BLaER1 (cell line): ENCODE data around the gene SLC25A21.
"Not testable (repeated sequence)": the region's sequence is repeated elsewhere in the genome, so short reads cannot be mapped to it uniquely, and the experiment has no call there.

Source experiments
- H3K27ac ChIP-seq: shearing (Covaris generic); formaldehyde crosslinking; 2 replicates; pipeline ENCODE4 v1.8.1; 2022
- H3K27me3 ChIP-seq: shearing (Covaris generic); formaldehyde crosslinking; 2 replicates; pipeline ENCODE4 v1.8.1; 2022
- H3K36me3 ChIP-seq: shearing (Covaris generic); formaldehyde crosslinking; 2 replicates; pipeline ENCODE4 v1.8.1; 2022
- H3K4me1 ChIP-seq: shearing (Covaris generic); formaldehyde crosslinking; 2 replicates; pipeline ENCODE4 v1.8.1; 2022
- H3K4me2 ChIP-seq: shearing (Covaris generic); formaldehyde crosslinking; 2 replicates; pipeline ENCODE4 v1.8.1; 2022
- H3K4me3 ChIP-seq: shearing (Covaris generic); formaldehyde crosslinking; 2 replicates; pipeline ENCODE4 v1.8.1; 2022
- H3K9ac ChIP-seq: shearing (Covaris generic); formaldehyde crosslinking; 2 replicates; pipeline ENCODE4 v1.8.1; 2022
- H3K9me3 ChIP-seq: shearing (Covaris generic); formaldehyde crosslinking; 2 replicates; pipeline ENCODE4 v1.8.1; 2022
- H4K20me1 ChIP-seq: shearing (Covaris generic); formaldehyde crosslinking; 2 replicates; pipeline ENCODE4 v1.8.1; 2022
- Cebpa-rat ChIP-seq: shearing (Covaris generic); IDR thresholded peaks from 2 replicates; pipeline ENCODE4 v1.8.1; 2022

Gene SLC25A21

DNA sequence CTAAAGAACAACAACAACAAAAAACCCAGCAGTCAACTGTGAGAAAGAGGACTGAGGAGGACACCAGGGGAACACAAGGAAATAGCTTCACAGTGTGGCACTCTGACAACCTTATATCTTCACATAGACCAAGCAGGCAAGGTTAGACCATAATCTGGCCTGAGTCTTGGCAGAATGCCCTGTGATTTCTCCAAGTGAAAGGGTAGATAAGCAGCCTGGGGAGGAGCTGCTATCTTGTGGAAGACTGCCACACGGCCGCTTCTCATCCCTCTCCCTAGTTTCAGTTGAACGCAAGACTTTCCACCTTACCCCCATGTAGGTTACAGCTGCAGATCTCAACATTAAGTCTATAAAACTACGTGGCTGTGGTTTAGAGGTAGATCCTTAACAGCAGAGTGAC is 3.7 kb downstream of the SLC25A21 start:
- Histone ChIP-seq H3K9me3 (peaks cover 11% of the 10 kb centered on the region), H3K27ac (no peak overlapping the region), H3K36me3 (no peaks in the 10 kb centered on the region), H4K20me1 (no peaks in the 10 kb centered on the region), H3K27me3 (no peaks in the 10 kb centered on the region), H3K4me2 (no peak overlapping the region), H3K4me3 (no peak overlapping the region), H3K9ac (no peak overlapping the region), H3K4me1 (no peaks in the 10 kb centered on the region)
- TF ChIP-seq Cebpa-rat = no peak

- no peaks in the 10 kb centered on the region for H3K4me1 ChIP-seq
- H3K27ac ChIP-seq = no peak overlapping the region
- peaks cover 7% of the 10 kb centered on the region for H3K9me3 ChIP-seq
- no peak overlapping the region for H3K4me2 ChIP-seq
- no peaks in the 10 kb centered on the region for H4K20me1 ChIP-seq
- no peaks in the 10 kb centered on the region for H3K27me3 ChIP-seq
- no peak for TF ChIP-seq Cebpa-rat
- H3K9ac ChIP-seq = no peak overlapping the region
- H3K4me3 ChIP-seq = no peak overlapping the region
- H3K36me3 ChIP-seq = no peaks in the 10 kb centered on the region
Measured at GRCh38 chr14:37167151-37168047, 5.0 kb downstream of the SLC25A21 start.

- no peak overlapping the region for H3K9ac ChIP-seq
- H3K4me2 ChIP-seq = no peak overlapping the region
- H3K27ac ChIP-seq = no peak overlapping the region
- no peaks in the 10 kb centered on the region for H3K36me3 ChIP-seq
- no peak overlapping the region for H3K4me3 ChIP-seq
- H3K27me3 ChIP-seq = no peaks in the 10 kb centered on the region
- no peak for TF ChIP-seq Cebpa-rat
- H3K9me3 ChIP-seq = no peaks in the 10 kb centered on the region
- H3K4me1 ChIP-seq = no peaks in the 10 kb centered on the region
- no peaks in the 10 kb centered on the region for H4K20me1 ChIP-seq
Measured at GRCh38 chr14:37165794-37166193, 6.6 kb downstream of the SLC25A21 start.

DNA sequence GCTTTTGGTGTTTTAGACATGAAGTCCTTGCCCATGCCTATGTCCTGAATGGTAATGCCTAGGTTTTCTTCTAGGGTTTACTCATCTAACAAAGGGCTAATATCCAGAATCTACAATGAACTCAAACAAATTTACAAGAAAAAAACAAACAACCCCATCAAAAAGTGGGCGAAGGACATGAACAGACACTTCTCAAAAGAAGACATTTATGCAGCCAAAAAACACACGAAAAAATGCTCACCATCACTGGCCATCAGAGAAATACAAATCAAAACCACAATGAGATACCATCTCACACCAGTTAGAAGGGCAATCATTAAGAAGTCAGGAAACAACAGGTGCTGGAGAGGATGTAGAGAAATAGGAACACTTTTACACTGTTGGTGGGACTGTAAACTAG is 10.1 kb downstream of the SLC25A21 start:
- H4K20me1 ChIP-seq, H3K36me3 ChIP-seq, H3K9ac ChIP-seq, H3K27me3 ChIP-seq, H3K4me1 ChIP-seq, H3K27ac ChIP-seq, H3K9me3 ChIP-seq, H3K4me3 ChIP-seq, H3K4me2 ChIP-seq: not testable (repeated sequence)

DNA sequence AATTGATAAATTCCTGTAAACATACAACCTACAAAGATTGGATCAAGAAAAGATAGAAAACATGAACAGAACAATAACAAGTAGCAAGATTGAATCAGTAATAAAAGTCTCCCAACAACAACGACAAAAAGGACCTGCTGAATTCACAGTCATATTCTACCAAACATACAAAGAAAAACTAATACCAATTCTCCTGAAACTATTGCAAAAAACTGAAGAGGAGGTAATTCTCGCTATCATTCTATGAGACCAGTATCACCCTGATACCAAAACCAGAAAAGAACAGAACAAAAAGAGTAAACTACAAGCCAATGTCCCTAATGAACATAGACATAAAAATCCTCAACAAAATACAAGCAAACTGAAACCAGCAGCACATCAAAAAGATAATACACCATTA is 14.4 kb downstream of the SLC25A21 start:
- H3K9me3 ChIP-seq = peaks cover 17% of the 10 kb centered on the region
- H3K27me3 ChIP-seq = no peaks in the 10 kb centered on the region
- no peaks in the 10 kb centered on the region for H3K36me3 ChIP-seq
- H3K4me2 ChIP-seq = no peak overlapping the region
- H4K20me1 ChIP-seq = no peaks in the 10 kb centered on the region
- H3K4me3 ChIP-seq = no peak overlapping the region
- no peak for TF ChIP-seq Cebpa-rat
- no peak overlapping the region for H3K27ac ChIP-seq
- no peaks in the 10 kb centered on the region for H3K4me1 ChIP-seq
- no peak overlapping the region for H3K9ac ChIP-seq

- no peak overlapping the region for H3K9ac ChIP-seq
- H4K20me1 ChIP-seq = no peaks in the 10 kb centered on the region
- H3K27me3 ChIP-seq = no peaks in the 10 kb centered on the region
- no peaks in the 10 kb centered on the region for H3K36me3 ChIP-seq
- no peaks in the 10 kb centered on the region for H3K4me1 ChIP-seq
- TF ChIP-seq Cebpa-rat = no peak
- no peak overlapping the region for H3K4me2 ChIP-seq
- no peak overlapping the region for H3K27ac ChIP-seq
- H3K4me3 ChIP-seq = no peak overlapping the region
- H3K9me3 ChIP-seq = peaks cover 17% of the 10 kb centered on the region
Measured at GRCh38 chr14:37153483-37153882, 18.9 kb downstream of the SLC25A21 start.

DNA sequence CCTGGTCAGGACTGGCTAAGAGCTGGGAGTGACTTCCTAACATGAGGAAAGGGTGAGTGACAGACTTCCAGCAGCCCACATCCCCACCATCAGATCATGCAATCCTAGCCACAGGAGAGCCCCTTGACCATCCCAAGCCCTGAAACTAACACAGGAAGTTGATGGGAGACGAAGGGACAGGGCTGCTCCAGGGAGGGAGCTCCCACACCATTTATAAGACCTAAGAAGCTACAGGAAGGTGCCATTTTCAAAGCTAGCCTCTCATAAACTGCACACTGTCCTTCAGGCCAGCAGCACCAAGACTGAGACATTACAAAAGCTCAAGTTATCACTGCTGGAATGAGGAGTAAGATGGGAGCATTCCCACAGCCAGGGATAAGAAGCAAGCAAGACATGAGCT is 19.4 kb downstream of the SLC25A21 start:
- no peaks in the 10 kb centered on the region for H3K4me1 ChIP-seq
- H3K36me3 ChIP-seq = no peaks in the 10 kb centered on the region
- H3K4me3 ChIP-seq = no peak overlapping the region
- peaks cover 17% of the 10 kb centered on the region for H3K9me3 ChIP-seq
- no peak overlapping the region for H3K4me2 ChIP-seq
- no peaks in the 10 kb centered on the region for H4K20me1 ChIP-seq
- no peak overlapping the region for H3K27ac ChIP-seq
- TF ChIP-seq Cebpa-rat = no peak
- no peak overlapping the region for H3K9ac ChIP-seq
- no peaks in the 10 kb centered on the region for H3K27me3 ChIP-seq

DNA sequence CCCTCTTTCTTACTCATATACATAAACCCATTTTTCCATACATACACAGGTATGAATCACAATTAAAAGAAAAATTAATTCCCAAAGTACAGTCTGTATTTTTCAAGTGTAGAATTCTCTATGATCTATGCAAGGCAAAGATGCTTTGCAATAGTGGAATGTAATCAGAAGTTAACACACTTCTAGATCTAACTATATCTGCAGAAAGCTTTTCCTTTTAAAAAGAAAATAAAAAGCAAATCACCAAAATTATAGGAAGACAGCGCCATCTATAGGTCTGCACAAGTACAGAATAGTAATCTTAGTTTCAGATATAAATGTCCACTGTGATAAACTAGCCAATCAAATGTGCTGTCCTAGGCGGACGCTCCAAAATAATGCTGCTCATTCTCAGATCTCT is 22.0 kb downstream of the SLC25A21 start:
- H3K9me3 ChIP-seq = peaks cover 11% of the 10 kb centered on the region
- H3K36me3 ChIP-seq = no peaks in the 10 kb centered on the region
- no peaks in the 10 kb centered on the region for H3K4me1 ChIP-seq
- no peaks in the 10 kb centered on the region for H3K27me3 ChIP-seq
- H3K4me2 ChIP-seq = no peak overlapping the region
- H3K4me3 ChIP-seq = no peak overlapping the region
- H3K9ac ChIP-seq = no peak overlapping the region
- TF ChIP-seq Cebpa-rat = no peak
- H3K27ac ChIP-seq = no peak overlapping the region
- no peaks in the 10 kb centered on the region for H4K20me1 ChIP-seq

- H3K4me3 ChIP-seq = no peak overlapping the region
- no peak overlapping the region for H3K27ac ChIP-seq
- no peaks in the 10 kb centered on the region for H3K9me3 ChIP-seq
- no peaks in the 10 kb centered on the region for H3K27me3 ChIP-seq
- H3K4me1 ChIP-seq = peaks cover 10% of the 10 kb centered on the region; the same call in 1 of the 2 replicates
- H3K9ac ChIP-seq = no peak overlapping the region
- H3K36me3 ChIP-seq = no peaks in the 10 kb centered on the region
- TF ChIP-seq Cebpa-rat = no peak
- H3K4me2 ChIP-seq = no peak overlapping the region
- no peaks in the 10 kb centered on the region for H4K20me1 ChIP-seq
Measured at GRCh38 chr14:37147310-37147880, 25.0 kb downstream of the SLC25A21 start.

- H3K36me3 ChIP-seq, H3K4me2 ChIP-seq, H3K9ac ChIP-seq, H4K20me1 ChIP-seq, H3K27ac ChIP-seq, H3K9me3 ChIP-seq, H3K4me1 ChIP-seq, H3K4me3 ChIP-seq, H3K27me3 ChIP-seq: not testable (repeated sequence)
Measured at GRCh38 chr14:37146438-37146837, 26.0 kb downstream of the SLC25A21 start.
